Colonic mucosa (tissue), 4 donors: ENCODE measurements around the gene B4GALT6. TPM values are rescaled to one million over a fixed set of nuclear protein-coding genes. Genes with fewer than 3 reads are reported as not detected.

Experiments used
- DNase-seq: peaks from one replicate; pipeline ENCODE4 v3.0.0-alpha.2; 2020
- H3K27ac ChIP-seq: fragments of 200-600 bp; one replicate; pipeline ENCODE4 v1.8.0; 2021
- H3K27me3 ChIP-seq: fragments of 200-600 bp; one replicate; pipeline ENCODE4 v1.8.0; 2021
- H3K36me3 ChIP-seq: fragments of 200-600 bp; one replicate; pipeline ENCODE4 v1.8.0; 2021
- H3K4me1 ChIP-seq: fragments of 200-600 bp; one replicate; pipeline ENCODE4 v1.8.0; 2021; ENCODE audit warnings: mild to moderate bottlenecking
- H3K4me3 ChIP-seq: fragments of 200-600 bp; one replicate; pipeline ENCODE4 v1.8.0; 2021
- H3K9ac ChIP-seq, 2 donors: one replicate each; pipeline ENCODE4 v1.7.0; 2013; ENCODE audit warnings: control low read depth in 2 of 2, low read depth in 2 of 2, low read length in 2 of 2
- H3K9me3 ChIP-seq: fragments of 200-600 bp; one replicate; pipeline ENCODE4 v1.8.0; 2021
- intact Hi-C: fragments of 100-400 bp; cut with DNase I; formaldehyde crosslinking; loops from one replicate; pipeline ENCODE4 v1.14.1; 2022
- total RNA-seq, 2 donors: library from RNA; stranded (reverse); fragmentation: NEBNext Ultra II Directional in 1 of 2; extraction: Animal tissue kit (Norgen Biotek cat#: 25700) in 1 of 2; gene quantifications; one replicate each; pipeline ENCODE4 v1.2.1, GENCODE V29; 2021
- TF ChIP-seq, protein P1 (sequence below): fragments of 200-600 bp; IDR thresholded peaks from one replicate; pipeline ENCODE4 v1.8.0; 2022; ENCODE audit warnings: antibody characterized with exemption, mild to moderate bottlenecking
- donor health status: healthy.
- donor health status: DM: no; HTN: no; CAD: no.
- donor health status: DM: no; HTN: no; CAD: no.

B4GALT6 gene
- total RNA-seq, 2 donors from 2014 or later = 5.7 to 7.5 TPM

DNA sequence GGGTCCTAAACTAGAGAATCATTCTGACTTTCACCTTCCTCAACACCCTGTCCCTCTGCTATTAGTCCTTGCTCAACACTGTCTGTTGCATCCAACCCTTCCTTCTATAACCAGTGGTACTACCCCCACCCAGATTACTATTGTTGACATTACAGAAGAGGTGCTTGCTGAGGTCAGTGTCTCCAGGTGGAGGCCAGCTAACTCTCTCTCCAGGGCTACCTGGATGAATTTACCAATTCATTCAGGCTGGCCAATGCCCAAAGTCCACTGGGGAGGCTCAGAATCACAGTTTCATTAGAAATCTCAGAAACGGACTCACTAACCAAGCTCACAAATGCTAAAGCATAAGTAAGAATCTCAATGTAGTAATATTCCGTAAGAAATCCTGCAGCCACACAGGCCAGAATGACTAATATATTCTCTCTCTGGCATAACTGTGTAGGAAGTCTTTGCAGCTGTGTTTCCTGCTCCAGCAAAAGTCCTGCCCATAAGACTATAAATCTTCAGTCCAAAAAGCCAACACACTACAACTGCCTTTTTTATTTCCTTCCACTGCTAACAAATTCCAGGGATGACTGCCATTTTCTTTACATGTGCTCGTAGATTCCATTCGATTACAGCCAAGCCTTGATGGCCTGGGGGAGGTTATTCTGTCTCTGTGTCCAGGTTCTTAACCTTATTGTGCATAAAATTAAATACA, 102.7 kb downstream of the B4GALT6 start:
- intact Hi-C loops = no loop called here
- H3K9me3 ChIP-seq = no peaks in the 10 kb centered on the region
- no peaks in the 10 kb centered on the region for H3K36me3 ChIP-seq
- no peak overlapping the region for H3K4me3 ChIP-seq
- DNase-seq = no peak
- no peaks in the 10 kb centered on the region for H3K27me3 ChIP-seq
- H3K27ac ChIP-seq = no peak overlapping the region
- no peak overlapping the region for H3K9ac ChIP-seq
- TF ChIP-seq, protein P1, sequence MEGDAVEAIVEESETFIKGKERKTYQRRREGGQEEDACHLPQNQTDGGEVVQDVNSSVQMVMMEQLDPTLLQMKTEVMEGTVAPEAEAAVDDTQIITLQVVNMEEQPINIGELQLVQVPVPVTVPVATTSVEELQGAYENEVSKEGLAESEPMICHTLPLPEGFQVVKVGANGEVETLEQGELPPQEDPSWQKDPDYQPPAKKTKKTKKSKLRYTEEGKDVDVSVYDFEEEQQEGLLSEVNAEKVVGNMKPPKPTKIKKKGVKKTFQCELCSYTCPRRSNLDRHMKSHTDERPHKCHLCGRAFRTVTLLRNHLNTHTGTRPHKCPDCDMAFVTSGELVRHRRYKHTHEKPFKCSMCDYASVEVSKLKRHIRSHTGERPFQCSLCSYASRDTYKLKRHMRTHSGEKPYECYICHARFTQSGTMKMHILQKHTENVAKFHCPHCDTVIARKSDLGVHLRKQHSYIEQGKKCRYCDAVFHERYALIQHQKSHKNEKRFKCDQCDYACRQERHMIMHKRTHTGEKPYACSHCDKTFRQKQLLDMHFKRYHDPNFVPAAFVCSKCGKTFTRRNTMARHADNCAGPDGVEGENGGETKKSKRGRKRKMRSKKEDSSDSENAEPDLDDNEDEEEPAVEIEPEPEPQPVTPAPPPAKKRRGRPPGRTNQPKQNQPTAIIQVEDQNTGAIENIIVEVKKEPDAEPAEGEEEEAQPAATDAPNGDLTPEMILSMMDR = no peak
- no peaks in the 10 kb centered on the region for H3K4me1 ChIP-seq

DNA sequence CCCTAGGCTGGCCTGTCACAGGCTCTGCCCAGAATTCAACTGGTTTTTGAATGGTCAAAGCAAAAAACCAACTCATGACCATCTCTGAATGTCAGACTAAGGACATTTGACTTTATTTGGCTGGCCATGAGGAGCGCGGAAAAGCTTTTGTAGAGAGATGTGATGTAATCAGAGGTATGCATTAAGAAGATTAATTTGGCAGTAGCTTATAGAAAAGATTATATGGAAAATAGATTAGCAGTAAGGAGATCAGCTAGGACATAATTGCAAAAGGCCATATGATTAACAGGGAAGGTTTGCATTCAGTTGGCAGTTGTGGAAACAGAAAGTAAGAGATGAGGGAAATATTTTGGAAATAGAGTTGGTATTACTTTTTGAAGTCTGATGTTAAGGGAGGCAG, 105.0 kb downstream of the B4GALT6 start:
- H3K4me1 ChIP-seq = no peaks in the 10 kb centered on the region
- DNase-seq = no peak
- H3K9ac ChIP-seq = no peak overlapping the region
- no peak overlapping the region for H3K4me3 ChIP-seq
- no peaks in the 10 kb centered on the region for H3K27me3 ChIP-seq
- no peak overlapping the region for H3K27ac ChIP-seq
- intact Hi-C loops = no loop called here
- TF ChIP-seq, protein P1 = no peak
- H3K9me3 ChIP-seq = no peaks in the 10 kb centered on the region
- H3K36me3 ChIP-seq = no peaks in the 10 kb centered on the region

DNA sequence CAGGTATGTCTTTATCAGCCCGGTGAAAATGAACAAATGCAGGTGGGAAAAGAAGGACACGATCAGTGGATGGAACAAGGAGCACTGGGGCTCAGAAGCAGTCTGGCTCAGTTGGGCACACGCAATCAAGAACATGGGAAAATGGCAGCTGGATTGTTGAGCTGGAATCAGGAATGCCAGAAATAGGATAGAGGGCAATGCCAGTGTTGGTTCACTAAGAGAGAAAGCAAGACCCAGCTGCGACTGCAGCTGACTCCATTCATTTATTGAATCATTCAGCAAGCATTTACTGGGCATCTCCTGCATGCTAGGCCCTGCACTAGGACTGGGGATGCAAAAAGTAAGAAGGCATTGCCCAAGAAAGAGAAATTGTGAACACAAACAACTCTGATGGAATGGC, 106.3 kb downstream of the B4GALT6 start:
- no peak overlapping the region for H3K9ac ChIP-seq
- no peak overlapping the region for H3K4me3 ChIP-seq
- no peaks in the 10 kb centered on the region for H3K27me3 ChIP-seq
- TF ChIP-seq, protein P1 = no peak
- H3K9me3 ChIP-seq = no peaks in the 10 kb centered on the region
- no peaks in the 10 kb centered on the region for H3K4me1 ChIP-seq
- intact Hi-C loops = no loop called here
- DNase-seq = no peak
- no peaks in the 10 kb centered on the region for H3K36me3 ChIP-seq
- no peak overlapping the region for H3K27ac ChIP-seq

DNA sequence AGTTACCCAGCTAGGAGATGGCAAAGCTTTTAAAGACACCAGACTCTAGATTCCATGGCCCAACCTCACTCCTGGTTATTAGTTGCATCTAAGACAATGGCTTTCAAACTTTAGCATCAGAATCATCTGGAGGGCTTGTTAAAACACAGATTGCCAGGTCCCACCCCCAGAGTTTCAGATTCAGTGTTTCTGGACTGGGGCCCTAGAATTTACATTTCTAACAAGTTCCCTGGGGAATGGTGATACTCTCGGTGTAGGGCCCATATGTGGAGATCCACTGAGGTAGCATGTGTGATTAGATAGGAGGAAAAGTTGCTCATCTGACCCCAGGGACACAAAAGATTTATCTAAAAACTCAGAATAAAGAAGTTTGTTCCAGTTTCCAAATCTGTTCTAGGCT, 107.2 kb downstream of the B4GALT6 start:
- Histone ChIP-seq H3K36me3 (no peaks in the 10 kb centered on the region), H3K27me3 (no peaks in the 10 kb centered on the region), H3K4me3 (no peak overlapping the region), H3K27ac (no peak overlapping the region), H3K9ac (no peak overlapping the region), H3K4me1 (no peaks in the 10 kb centered on the region), H3K9me3 (no peaks in the 10 kb centered on the region)
- DNase-seq = no peak
- intact Hi-C loops = no loop called here
- TF ChIP-seq, protein P1 = no peak

DNA sequence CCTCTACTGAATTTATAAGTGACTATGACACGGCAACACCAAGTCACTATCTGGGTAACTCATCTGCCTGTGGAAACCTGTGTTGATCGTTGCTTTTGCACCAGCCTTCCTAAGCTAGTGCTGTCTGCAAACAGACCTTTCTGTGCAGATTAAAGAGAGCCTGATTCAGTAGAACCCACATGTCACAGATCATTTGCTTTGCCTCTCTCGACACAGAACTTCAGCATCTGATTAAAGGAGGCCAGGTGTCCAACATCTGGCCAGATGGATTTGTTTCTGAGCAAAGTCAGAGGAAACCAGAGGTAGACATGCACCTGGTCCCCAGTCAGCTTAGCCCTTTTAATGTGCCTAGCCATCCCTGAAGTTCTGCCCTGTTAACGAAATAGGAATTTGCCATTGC, 107.7 kb downstream of the B4GALT6 start:
- H3K27me3 ChIP-seq = no peaks in the 10 kb centered on the region
- H3K9ac ChIP-seq = no peak overlapping the region
- no peaks in the 10 kb centered on the region for H3K4me1 ChIP-seq
- no peak for DNase-seq
- H3K4me3 ChIP-seq = no peak overlapping the region
- no peak overlapping the region for H3K27ac ChIP-seq
- intact Hi-C loops = no loop called here
- TF ChIP-seq, protein P1 = no peak
- H3K9me3 ChIP-seq = no peaks in the 10 kb centered on the region
- H3K36me3 ChIP-seq = no peaks in the 10 kb centered on the region
